H1 (cell line): ENCODE measurements around the gene SEPTIN1. TPM values are rescaled to one million over a fixed set of nuclear protein-coding genes. Genes with fewer than 3 reads are reported as not detected.

Experiments used
- CTCF ChIA-PET: fragments of 300-600 bp; sonication (Branson Sonifier 250); formaldehyde crosslinking; loops from one replicate; lab custom pipeline; 2021; ENCODE audit not compliant: partially characterized antibody; lab: Charles Lee
- POLR2A ChIA-PET: fragments of 300-600 bp; sonication (Branson Sonifier 250); formaldehyde crosslinking; loops from one replicate; lab custom pipeline; 2021; ENCODE audit warnings: inconsistent platforms; ENCODE audit not compliant: partially characterized antibody; lab: Charles Lee
- DNase-seq, 2 experiments: peaks; one replicate each; pipeline versions ENCODE4 v3.0.0 to v3.0.0-alpha.2; 2010 to 2022; ENCODE audit warnings: low spot score in 2 of 2, low read depth in 1 of 2, mixed read lengths in 1 of 2
- FAIRE-seq: peaks from 2 replicates; lab custom pipeline; 2011; peaks lifted over from hg19 to GRCh38; lab: Jason Lieb, UNC
- H2AFZ ChIP-seq: 2 replicates; pipeline ENCODE4 v1.8.1; 2012; ENCODE audit warnings: low read length, inconsistent platforms
- H2AK5ac ChIP-seq: 2 replicates; pipeline ENCODE4 v1.6.1; 2013; ENCODE audit warnings: low read depth, low read length
- H2BK120ac ChIP-seq: replicated peaks from 2 replicates; pipeline ENCODE3; 2013; ENCODE audit warnings: low read depth, low read length, inconsistent platforms
- H2BK12ac ChIP-seq: 2 replicates; pipeline ENCODE4 v1.6.1; 2013; ENCODE audit warnings: low read depth, low read length
- H2BK15ac ChIP-seq: 2 replicates; pipeline ENCODE4 v1.6.1; 2013; ENCODE audit warnings: low read length
- H2BK20ac ChIP-seq: 2 replicates; pipeline ENCODE4 v1.6.1; 2013; ENCODE audit warnings: low read length
- H2BK5ac ChIP-seq: 2 replicates; pipeline ENCODE4 v1.6.1; 2013; ENCODE audit warnings: low read depth, low read length
- H3K14ac ChIP-seq: 2 replicates; pipeline ENCODE4 v1.6.1; 2013; ENCODE audit warnings: inconsistent platforms; ENCODE audit not compliant: insufficient read length
- H3K18ac ChIP-seq: 2 replicates; pipeline ENCODE4 v1.6.1; 2013; ENCODE audit warnings: low read length; ENCODE audit errors: extremely low read depth
- H3K23ac ChIP-seq: 2 replicates; pipeline ENCODE4 v1.6.1; 2013; ENCODE audit warnings: inconsistent platforms; ENCODE audit not compliant: insufficient read length
- H3K23me2 ChIP-seq: 2 replicates; pipeline ENCODE4 v1.6.1; 2013; ENCODE audit warnings: low read depth, low read length
- H3K27ac ChIP-seq: 2 replicates; pipeline ENCODE4 v1.6.1; 2011; ENCODE audit warnings: low read depth, low read length, inconsistent platforms
- H3K27me3 ChIP-seq, 4 experiments: replicated peaks in 1 of 4; 1 replicate in 1 of 4; 2 replicates in 3 of 4; pipeline versions ENCODE4 v1.6.1 to v1.8.1; 2011 to 2013; ENCODE audit warnings: low read length in 3 of 4, mild to moderate bottlenecking in 3 of 4, inconsistent platforms in 2 of 4, mixed read lengths in 2 of 4, moderate library complexity in 1 of 4; ENCODE audit not compliant: control insufficient read depth in 3 of 4, insufficient read depth in 3 of 4; ENCODE audit errors: extremely low read depth in 1 of 4
- H3K36me3 ChIP-seq, 4 experiments: 2 replicates each; pipeline versions ENCODE4 v1.6.1 to v1.8.1; 2011 to 2013; ENCODE audit warnings: mild to moderate bottlenecking in 4 of 4, low read length in 3 of 4, moderate library complexity in 2 of 4, control low read depth in 1 of 4, inconsistent platforms in 1 of 4; ENCODE audit not compliant: insufficient read depth in 4 of 4, control insufficient read depth in 2 of 4
- H3K4ac ChIP-seq: replicated peaks from 2 replicates; pipeline ENCODE3; 2013; ENCODE audit warnings: low read length, low read depth, mixed read lengths, inconsistent platforms; ENCODE audit not compliant: insufficient read length
- H3K4me1 ChIP-seq, 4 experiments: replicated peaks in 1 of 4; 1 replicate in 1 of 4; 2 replicates in 3 of 4; pipeline versions ENCODE4 v1.6.1 to v1.8.1; 2011 to 2013; ENCODE audit warnings: low read length in 3 of 4, inconsistent platforms in 2 of 4, mixed read lengths in 1 of 4; ENCODE audit not compliant: insufficient read depth in 4 of 4, control insufficient read depth in 3 of 4
- H3K4me2 ChIP-seq, 2 experiments: 2 replicates each; pipeline versions ENCODE4 v1.6.1 to v1.8.1; 2011 to 2013; ENCODE audit warnings: low read depth in 2 of 2, low read length in 2 of 2, control low read depth in 1 of 2, inconsistent platforms in 1 of 2, mild to moderate bottlenecking in 1 of 2; ENCODE audit not compliant: insufficient read depth in 1 of 2
- H3K4me3 ChIP-seq, 4 experiments: fragments of 200-600, 300-600 bp in 1 of 4; sonication (generic), shearing (Covaris generic), sonication (Bioruptor Twin) in 1 of 4; 2 replicates each; pipeline versions ENCODE4 v1.5.1 to v1.8.1; 2011 to 2016; ENCODE audit warnings: low read length in 4 of 4, low read depth in 3 of 4, control low read depth in 2 of 4, inconsistent platforms in 2 of 4, mild to moderate bottlenecking in 2 of 4, mixed read lengths in 1 of 4, moderate library complexity in 1 of 4; ENCODE audit not compliant: insufficient read depth in 2 of 4; ENCODE audit errors: extremely low read depth in 1 of 4
- H3K56ac ChIP-seq: replicated peaks from 2 replicates; pipeline ENCODE3; 2013; ENCODE audit warnings: low read depth, mild to moderate bottlenecking, mixed read lengths, low read length, inconsistent platforms; ENCODE audit not compliant: insufficient read length
- H3K79me1 ChIP-seq: 2 replicates; pipeline ENCODE4 v1.6.1; 2013; ENCODE audit warnings: low read depth, low read length, control low read depth
- H3K79me2 ChIP-seq, 2 experiments: 2 replicates each; pipeline versions ENCODE4 v1.6.1 to v1.8.1; 2012 to 2013; ENCODE audit warnings: low read length in 2 of 2, mild to moderate bottlenecking in 2 of 2, inconsistent platforms in 1 of 2; ENCODE audit not compliant: insufficient read depth in 2 of 2, control insufficient read depth in 1 of 2
- H3K9ac ChIP-seq, 4 experiments: replicated peaks in 1 of 4; 1 replicate in 1 of 4; 2 replicates in 3 of 4; pipeline versions ENCODE4 v1.6.1 to v1.8.1; 2011 to 2013; ENCODE audit warnings: low read depth in 3 of 4, low read length in 3 of 4, control low read depth in 2 of 4, mild to moderate bottlenecking in 2 of 4, moderate library complexity in 2 of 4, inconsistent platforms in 1 of 4; ENCODE audit errors: extremely low read depth in 1 of 4
- H3K9me3 ChIP-seq, 2 experiments: 2 replicates each; pipeline versions ENCODE4 v1.6.1 to v1.8.1; 2012 to 2013; ENCODE audit warnings: mild to moderate bottlenecking in 2 of 2, moderate library complexity in 2 of 2, control low read depth in 1 of 2, inconsistent platforms in 1 of 2, low read depth in 1 of 2, low read length in 1 of 2, mixed read lengths in 1 of 2; ENCODE audit not compliant: insufficient read depth in 2 of 2
- H4K20me1 ChIP-seq, 2 experiments: replicated peaks in 1 of 2; 2 replicates each; pipeline versions ENCODE3 to v1.8.1; 2011 to 2013; ENCODE audit warnings: inconsistent platforms in 2 of 2, low read length in 2 of 2, mild to moderate bottlenecking in 1 of 2; ENCODE audit not compliant: insufficient read depth in 2 of 2, control insufficient read depth in 1 of 2
- H4K5ac ChIP-seq: 2 replicates; pipeline ENCODE4 v1.6.1; 2013; ENCODE audit warnings: low read length, low read depth, mixed read lengths, inconsistent platforms; ENCODE audit not compliant: insufficient read length
- H4K8ac ChIP-seq: 2 replicates; pipeline ENCODE4 v1.8.0; 2013; ENCODE audit warnings: mild to moderate bottlenecking, moderate library complexity, low read length, inconsistent platforms; ENCODE audit not compliant: insufficient read depth; ENCODE audit errors: extremely low read depth
- H4K91ac ChIP-seq: replicated peaks from 2 replicates; pipeline ENCODE3; 2013; ENCODE audit warnings: low read length, mixed read lengths, inconsistent platforms; ENCODE audit not compliant: insufficient read length
- ATF2 ChIP-seq: IDR thresholded peaks from 2 replicates; pipeline ENCODE4 v1.6.1; 2012; ENCODE audit warnings: low read length, inconsistent platforms
- ATF3 ChIP-seq: IDR thresholded peaks from 2 replicates; pipeline ENCODE4 v1.6.1; 2011; ENCODE audit warnings: low read depth, mild to moderate bottlenecking, low read length; ENCODE audit not compliant: insufficient read depth
- CHD1 ChIP-seq: IDR thresholded peaks from 2 replicates; pipeline ENCODE4 v1.6.1; 2012; ENCODE audit warnings: low read depth, low read length, improper control_type of control experiment
- FOSL1 ChIP-seq: IDR thresholded peaks from 2 replicates; pipeline ENCODE4 v1.6.1; 2011; ENCODE audit warnings: mild to moderate bottlenecking, low read depth, low read length, moderate library complexity; ENCODE audit not compliant: insufficient read depth
- MAX ChIP-seq: IDR thresholded peaks from 2 replicates; pipeline ENCODE4 v1.6.1; 2012; ENCODE audit warnings: inconsistent platforms
- SAP30 ChIP-seq: fragments of 300-600 bp; sonication (generic); IDR thresholded peaks from 2 replicates; pipeline ENCODE4 v1.7.1; 2012; ENCODE audit warnings: low read length, moderate library complexity, mild to moderate bottlenecking, inconsistent platforms; ENCODE audit not compliant: insufficient read depth, insufficient replicate concordance
- SIX5 ChIP-seq: IDR thresholded peaks from 2 replicates; pipeline ENCODE4 v1.6.1; 2011; ENCODE audit warnings: mild to moderate bottlenecking, low read depth, low read length
- SP1 ChIP-seq: IDR thresholded peaks from 2 replicates; pipeline ENCODE4 v1.6.1; 2011; ENCODE audit warnings: low read depth, low read length
- SP4 ChIP-seq: IDR thresholded peaks from 2 replicates; pipeline ENCODE4 v1.6.1; 2012; ENCODE audit warnings: low read length, inconsistent platforms
- TAF7 ChIP-seq: optimal IDR thresholded peaks from 2 replicates; pipeline ENCODE3; 2011; ENCODE audit warnings: low read depth, mild to moderate bottlenecking, inconsistent platforms, low read length, moderate library complexity, borderline replicate concordance
- TCF12 ChIP-seq: IDR thresholded peaks from 2 replicates; pipeline ENCODE4 v1.6.1; 2011; ENCODE audit warnings: low read depth, mild to moderate bottlenecking, low read length
- TEAD4 ChIP-seq: IDR thresholded peaks from 2 replicates; pipeline ENCODE4 v1.6.1; 2012; ENCODE audit warnings: low read depth, low read length, inconsistent platforms, mixed read lengths
- WGBS, 2 experiments: shearing (Covaris generic) in 1 of 2; methylation state at CpG; one replicate each; pipeline versions ENCODE4 v1.1.6 to v1.1.7; 2013 to 2015; ENCODE audit warnings: low lambda C conversion rate in 2 of 2, mixed read lengths in 2 of 2, inconsistent platforms in 1 of 2, low coverage in 1 of 2, missing lambda C conversion rate in 1 of 2; ENCODE audit not compliant: insufficient replicate concordance in 2 of 2, insufficient coverage in 1 of 2, insufficient read length in 1 of 2; ENCODE audit errors: extremely low coverage in 1 of 2, missing lambda C conversion rate in 1 of 2; 5-methylcytosine and 5-hydroxymethylcytosine counted together
- polyA plus RNA-seq, 7 experiments: library from polyadenylated mRNA; depleted of rRNA in 3 of 7; stranded (reverse) in 5 of 7; unstranded in 2 of 7; fragments of >200 nt in 5 of 7; fragments of 200-250 nt in 2 of 7; gene quantifications; 1 replicate in 5 of 7; 2 replicates in 1 of 7; 4 replicates in 1 of 7; pipeline versions ENCODE4 v1.2.1 to v1.2.3, GENCODE V29; 2011 to 2013; ENCODE audit warnings: missing spikeins in 2 of 7, mixed read lengths in 2 of 7
- total RNA-seq: library from RNA; stranded (reverse); fragmentation: NEBNext Ultra II Directional; extraction: Animal tissue kit (Norgen Biotek cat#: 25700); gene quantifications from 2 replicates; pipeline ENCODE4 v1.2.1, GENCODE V29; 2021

Gene SEPTIN1
- total and polyA plus RNA-seq, 2 of the 8 experiments (the other 6 are each of a cell fraction or from before 2014, with no cell fraction given), result 0.24 to 1.4 TPM

- no peak overlapping the region for H2BK20ac ChIP-seq
- no peak overlapping the region for H3K9ac ChIP-seq
- ChIA-PET CTCF (interaction anchor here (0.6 to 1.6 kb wide), 3 partner anchors 10 to 235 kb away, joined by 3 to 6 read pairs (median 3); no protein-coding TSS in a partner anchor), POLR2A (interaction anchor here (0.7 to 13.6 kb wide), 3 partner anchors 16 to 27 kb away, joined by 3 to 151 read pairs (median 3); partner anchors contain the start of genes ZNF48 and ZNF771)
- H3K9me3 ChIP-seq, result no peaks in the 10 kb centered on the region
- H4K8ac ChIP-seq, result no peak overlapping the region
- H4K20me1 ChIP-seq, result no peaks in the 10 kb centered on the region
- H3K36me3 ChIP-seq, result no peaks in the 10 kb centered on the region
- H3K18ac ChIP-seq, result no peak overlapping the region
- H3K4me2 ChIP-seq, result no peak overlapping the region
- no peak overlapping the region for H4K5ac ChIP-seq
- H2BK15ac ChIP-seq, result no peak overlapping the region
- H4K91ac ChIP-seq, result no peak overlapping the region
- no peak overlapping the region for H3K4ac ChIP-seq
- H3K4me3 ChIP-seq, result no peak overlapping the region
- no peak overlapping the region for H2BK120ac ChIP-seq
- no peaks in the 10 kb centered on the region for H3K79me2 ChIP-seq
- no peak overlapping the region for H2AK5ac ChIP-seq
- H3K14ac ChIP-seq, result no peak overlapping the region
- FAIRE-seq (no peak), DNase-seq (no peak)
- H3K27me3 ChIP-seq, result no peaks in the 10 kb centered on the region
- 88% methylated on average over 6 of the region's 6 CpGs; no CpG with 5 or more reads in 1 of the 2 experiments for WGBS, 2 experiments
- H3K56ac ChIP-seq, result no peak overlapping the region
- peaks cover 0 to 7% (median 5%) of the 10 kb centered on the region in 4 experiments; a peak in 5 of 7 replicates for H3K4me1 ChIP-seq
- no peak overlapping the region for H2BK5ac ChIP-seq
- H3K27ac ChIP-seq, result no peak overlapping the region
- no peak overlapping the region for H3K23ac ChIP-seq
- peaks cover 10% of the 10 kb centered on the region for H3K23me2 ChIP-seq
- H2AFZ ChIP-seq, result no peak overlapping the region
- H3K79me1 ChIP-seq, result no peaks in the 10 kb centered on the region
- no peak overlapping the region for H2BK12ac ChIP-seq
- TF ChIP-seq ATF3, result no peak
- TF ChIP-seq SP1, result no peak
- TF ChIP-seq SP4, result no peak
- no peak for TF ChIP-seq CHD1
- no peak for TF ChIP-seq ATF2
- no peak for TF ChIP-seq TAF7
- TF ChIP-seq SIX5, result no peak
- no peak for TF ChIP-seq SAP30
- TF ChIP-seq TEAD4, result no peak
- TF ChIP-seq TCF12, result no peak
- no peak for TF ChIP-seq FOSL1
- no peak for TF ChIP-seq MAX
These were observed 1.6 kb downstream of the SEPTIN1 start for GRCh38 chr16:30380803-30381208.
